Activated T-helper 9 cell treated with anti-CD3 and anti-CD28 coated beads, Interleukin-2, amount 50 U/mL, for 16 hours (primary cell): ENCODE data around the gene AP4S1.
A peak's percentile ranks its signal among the peaks of the same experiment; 100 is the strongest.
"Not testable (repeated sequence)": the region's sequence is repeated elsewhere in the genome, so short reads cannot be mapped to it uniquely, and the experiment has no call there.

ENCODE experiments used
- DNase-seq: peaks from one replicate; pipeline ENCODE4 v3.0.0-alpha.2; 2020; ENCODE audit warnings: low read depth

Gene AP4S1

GRCh38 chr14:31025367-31026076 is at the start of gene AP4S1:
AP4S1 (plus strand) TSS chr14:31025649; CDS start chr14:31066197, 40,548 bp downstream.
- peak; percentile 35 for DNase-seq

GRCh38 chr14:30977752-30978151 is 47.7 kb upstream of the AP4S1 start:
- no peak for DNase-seq

GRCh38 chr14:30980106-30980704 is 45.2 kb upstream of the AP4S1 start:
- not testable (repeated sequence) for DNase-seq

- DNase-seq = no peak
Measured at GRCh38 chr14:30980980-30981379, 44.5 kb upstream of the AP4S1 start.

- no peak for DNase-seq
Measured at GRCh38 chr14:30982533-30982932, 42.9 kb upstream of the AP4S1 start.

GRCh38 chr14:30983858-30984257 is 41.6 kb upstream of the AP4S1 start:
- no peak for DNase-seq

GRCh38 chr14:30985796-30986195 is 39.7 kb upstream of the AP4S1 start:
- DNase-seq = no peak

- DNase-seq = no peak
Measured at GRCh38 chr14:30988509-30988908, 36.9 kb upstream of the AP4S1 start.

GRCh38 chr14:30990770-30991169 is 34.7 kb upstream of the AP4S1 start:
- no peak for DNase-seq

GRCh38 chr14:30991408-30991807 is 34.0 kb upstream of the AP4S1 start:
- DNase-seq = no peak

GRCh38 chr14:30993071-30993470 is 32.4 kb upstream of the AP4S1 start:
- DNase-seq = no peak

GRCh38 chr14:30994681-30995620 is 30.5 kb upstream of the AP4S1 start:
- no peak for DNase-seq

- no peak for DNase-seq
Measured at GRCh38 chr14:30995689-30996088, 29.8 kb upstream of the AP4S1 start.

- DNase-seq = no peak
Measured at GRCh38 chr14:30996892-30997659, 28.4 kb upstream of the AP4S1 start.

GRCh38 chr14:30998100-30998706 is 27.2 kb upstream of the AP4S1 start:
- DNase-seq = no peak

- no peak for DNase-seq
Measured at GRCh38 chr14:30999038-30999773, 26.2 kb upstream of the AP4S1 start.

- no peak for DNase-seq
Measured at GRCh38 chr14:31000629-31001338, 24.7 kb upstream of the AP4S1 start.

GRCh38 chr14:31001339-31001658 is 24.1 kb upstream of the AP4S1 start:
- DNase-seq = no peak

- no peak for DNase-seq
Measured at GRCh38 chr14:31003284-31003683, 22.2 kb upstream of the AP4S1 start.

GRCh38 chr14:31004007-31004406 is 21.4 kb upstream of the AP4S1 start:
- DNase-seq = not testable (repeated sequence)
